GM12865 (cell line): ENCODE results near the gene MEX3B.

Experiments used
- DNase-seq: peaks from one replicate; pipeline ENCODE4 v3.0.0; 2010; ENCODE audit warnings: low read depth
- H3K4me3 ChIP-seq: 2 replicates; pipeline ENCODE4 v1.5.1; 2011; ENCODE audit warnings: mild to moderate bottlenecking, low read depth, low read length, control low read depth
- TF ChIP-seq, protein P1 (sequence below): IDR thresholded peaks from 2 replicates; pipeline ENCODE4 v1.5.1; 2011; ENCODE audit warnings: low read length, control low read depth, low read depth, inconsistent platforms; ENCODE audit not compliant: insufficient read depth; ENCODE audit errors: missing control alignments

MEX3B gene

GRCh38 chr15:82043796-82044372 is 1.9 kb downstream of the MEX3B start:
- TF ChIP-seq, protein P1, sequence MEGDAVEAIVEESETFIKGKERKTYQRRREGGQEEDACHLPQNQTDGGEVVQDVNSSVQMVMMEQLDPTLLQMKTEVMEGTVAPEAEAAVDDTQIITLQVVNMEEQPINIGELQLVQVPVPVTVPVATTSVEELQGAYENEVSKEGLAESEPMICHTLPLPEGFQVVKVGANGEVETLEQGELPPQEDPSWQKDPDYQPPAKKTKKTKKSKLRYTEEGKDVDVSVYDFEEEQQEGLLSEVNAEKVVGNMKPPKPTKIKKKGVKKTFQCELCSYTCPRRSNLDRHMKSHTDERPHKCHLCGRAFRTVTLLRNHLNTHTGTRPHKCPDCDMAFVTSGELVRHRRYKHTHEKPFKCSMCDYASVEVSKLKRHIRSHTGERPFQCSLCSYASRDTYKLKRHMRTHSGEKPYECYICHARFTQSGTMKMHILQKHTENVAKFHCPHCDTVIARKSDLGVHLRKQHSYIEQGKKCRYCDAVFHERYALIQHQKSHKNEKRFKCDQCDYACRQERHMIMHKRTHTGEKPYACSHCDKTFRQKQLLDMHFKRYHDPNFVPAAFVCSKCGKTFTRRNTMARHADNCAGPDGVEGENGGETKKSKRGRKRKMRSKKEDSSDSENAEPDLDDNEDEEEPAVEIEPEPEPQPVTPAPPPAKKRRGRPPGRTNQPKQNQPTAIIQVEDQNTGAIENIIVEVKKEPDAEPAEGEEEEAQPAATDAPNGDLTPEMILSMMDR: no peak
- peak overlapping the region; percentile 85; the same call in 1 of the 2 replicates for H3K4me3 ChIP-seq
- DNase-seq: no peak

- no peak overlapping the region for H3K4me3 ChIP-seq
- TF ChIP-seq, protein P1: no peak
- no peak for DNase-seq
Observed at GRCh38 chr15:82043130-82043673, 2.6 kb downstream of the MEX3B start.

GRCh38 chr15:82040862-82041261 is 5.0 kb downstream of the MEX3B start:
- no peak overlapping the region for H3K4me3 ChIP-seq
- TF ChIP-seq, protein P1: no peak
- DNase-seq: no peak

DNA sequence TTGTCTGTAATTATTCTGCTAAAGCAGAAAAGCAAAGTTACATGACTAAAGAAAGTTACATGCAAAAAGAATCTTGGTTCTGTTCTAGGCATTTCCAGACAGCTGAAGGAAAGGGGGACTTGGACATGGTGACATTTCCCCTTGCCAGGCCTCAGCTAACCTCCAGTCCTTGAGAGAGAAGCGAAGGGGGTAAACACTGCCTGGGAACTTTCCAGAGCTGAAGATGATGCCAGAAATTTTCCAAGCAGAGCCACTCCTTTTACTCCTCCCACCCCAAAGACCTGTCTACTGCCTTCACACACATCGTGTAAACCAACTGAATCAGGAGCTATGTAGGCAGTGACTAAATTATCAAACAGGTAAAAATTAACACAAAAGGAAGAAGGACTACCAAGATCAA is 5.4 kb downstream of the MEX3B start:
- no peak for DNase-seq
- TF ChIP-seq, protein P1: no peak
- H3K4me3 ChIP-seq: no peak overlapping the region

GRCh38 chr15:82039871-82040270 is 5.9 kb downstream of the MEX3B start:
- H3K4me3 ChIP-seq: no peak overlapping the region
- TF ChIP-seq, protein P1: no peak
- peak; percentile 34 for DNase-seq

DNA sequence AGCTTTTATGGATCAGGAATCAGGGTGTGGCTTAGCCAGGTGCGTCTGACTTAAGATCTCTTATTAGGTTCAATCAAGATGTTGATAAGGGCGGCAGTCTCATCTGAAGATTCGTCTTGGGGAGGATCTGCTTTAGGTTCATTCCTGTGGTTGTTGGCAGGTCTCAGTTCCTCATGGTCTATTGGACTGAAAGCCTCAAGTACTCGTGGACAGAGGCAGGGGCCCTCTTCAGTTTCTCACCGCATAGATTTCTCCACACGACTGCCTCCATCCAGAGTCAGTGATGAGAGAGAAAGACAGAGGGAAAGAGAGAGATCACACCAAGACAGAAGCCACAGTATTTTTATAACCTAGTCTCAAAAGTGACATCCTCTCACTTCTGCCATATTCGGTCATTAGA is 9.4 kb downstream of the MEX3B start:
- no peak overlapping the region for H3K4me3 ChIP-seq
- peak; percentile 23 for DNase-seq

More for the DNA sequence above, 9.4 kb downstream of the MEX3B start:
- TF ChIP-seq, protein P1: no peak
